Fibroblast of skin of left quadriceps (primary cell): ENCODE measurements around the gene UQCC3.
"Not testable (repeated sequence)": the region's sequence is repeated elsewhere in the genome, so short reads cannot be mapped to it uniquely, and the experiment has no call there.

Experiments
- DNase-seq, 2 experiments: peaks; one replicate each; pipeline ENCODE4 v3.0.0-alpha.2; 2013; ENCODE audit warnings: low read depth in 2 of 2

The UQCC3 gene, protein sequence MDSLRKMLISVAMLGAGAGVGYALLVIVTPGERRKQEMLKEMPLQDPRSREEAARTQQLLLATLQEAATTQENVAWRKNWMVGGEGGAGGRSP

DNA sequence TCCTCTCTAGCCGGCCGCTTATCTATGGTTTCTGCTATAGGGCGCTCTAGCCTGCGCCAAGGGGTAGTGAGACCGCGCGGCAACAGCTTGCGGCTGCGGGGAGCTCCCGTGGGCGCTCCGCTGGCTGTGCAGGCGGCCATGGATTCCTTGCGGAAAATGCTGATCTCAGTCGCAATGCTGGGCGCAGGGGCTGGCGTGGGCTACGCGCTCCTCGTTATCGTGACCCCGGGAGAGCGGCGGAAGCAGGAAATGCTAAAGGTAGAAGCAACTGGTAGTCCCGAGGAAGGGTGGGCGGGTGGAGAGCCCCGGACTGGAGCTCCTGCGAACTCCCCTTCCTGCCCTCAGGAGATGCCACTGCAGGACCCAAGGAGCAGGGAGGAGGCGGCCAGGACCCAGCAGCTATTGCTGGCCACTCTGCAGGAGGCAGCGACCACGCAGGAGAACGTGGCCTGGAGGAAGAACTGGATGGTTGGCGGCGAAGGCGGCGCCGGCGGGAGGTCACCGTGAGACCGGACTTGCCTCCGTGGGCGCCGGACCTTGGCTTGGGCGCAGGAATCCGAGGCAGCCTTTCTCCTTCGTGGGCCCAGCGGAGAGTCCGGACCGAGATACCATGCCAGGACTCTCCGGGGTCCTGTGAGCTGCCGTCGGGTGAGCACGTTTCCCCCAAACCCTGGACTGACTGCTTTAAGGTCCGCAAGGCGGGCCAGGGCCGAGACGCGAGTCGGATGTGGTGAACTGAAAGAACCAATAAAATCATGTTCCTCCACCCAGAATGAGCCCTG is at the start of gene UQCC3, which contains the start of gene LBHD1:
TSS of gene UQCC3 (plus strand) at position 66 of the 782 bp plus-strand sequence. CDS start at position 139, 73 bp downstream.
TSS of gene LBHD1 (minus strand) at position 660 of the 782 bp plus-strand sequence. CDS start 2,236 bp downstream, outside the sequence.
- DNase-seq, result peak; percentile 69 to 74

DNA sequence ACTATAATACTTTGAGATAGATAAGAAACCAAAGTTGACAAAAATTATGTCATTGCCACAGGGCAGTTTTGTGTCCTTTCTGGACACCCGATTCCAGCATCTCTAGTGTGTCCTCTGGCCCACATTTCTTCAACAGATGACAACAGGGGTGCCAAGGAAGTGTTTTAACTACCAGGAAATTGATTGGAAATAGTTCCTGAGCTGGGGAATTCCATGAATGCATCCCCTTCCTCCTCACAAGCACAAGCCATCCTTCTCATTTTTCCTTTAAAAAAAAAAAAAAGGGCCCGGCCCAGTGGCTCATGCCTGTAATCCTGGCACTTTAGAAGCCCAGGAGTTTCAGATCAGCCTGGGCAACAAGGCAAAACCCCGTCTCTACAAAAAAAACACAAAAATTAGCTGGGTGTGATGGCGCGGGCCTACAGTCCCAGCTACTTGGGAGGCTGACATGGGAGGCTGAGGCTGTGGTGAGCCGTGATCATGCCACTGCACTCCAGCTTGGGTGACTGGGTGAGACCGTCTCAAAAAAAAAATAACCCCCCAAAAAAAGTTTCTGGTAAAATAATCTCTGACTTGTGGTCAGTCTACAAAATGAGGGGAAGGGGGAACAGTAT is 48.9 kb upstream of the UQCC3 start:
- no peak for DNase-seq

DNA sequence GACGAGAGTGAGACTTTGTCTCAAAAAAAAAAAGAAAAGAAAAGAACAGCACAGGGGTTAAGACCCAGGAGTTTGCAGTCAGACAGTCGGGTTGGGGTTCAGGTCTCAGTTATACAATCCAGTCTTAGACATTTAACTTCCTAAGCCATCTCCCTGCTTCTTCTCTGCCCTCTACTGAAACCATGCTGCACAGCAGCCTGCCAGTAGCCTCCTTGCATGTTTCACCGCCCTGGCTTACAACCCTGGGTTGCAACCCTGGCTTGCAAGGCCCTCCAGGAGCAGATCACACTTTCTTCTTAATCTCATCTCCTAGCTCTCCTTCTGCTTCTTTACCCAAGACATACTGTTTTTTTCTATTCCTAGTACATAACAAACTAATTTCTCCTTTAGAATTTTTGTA is 43.8 kb upstream of the UQCC3 start:
- DNase-seq, result no peak

DNA sequence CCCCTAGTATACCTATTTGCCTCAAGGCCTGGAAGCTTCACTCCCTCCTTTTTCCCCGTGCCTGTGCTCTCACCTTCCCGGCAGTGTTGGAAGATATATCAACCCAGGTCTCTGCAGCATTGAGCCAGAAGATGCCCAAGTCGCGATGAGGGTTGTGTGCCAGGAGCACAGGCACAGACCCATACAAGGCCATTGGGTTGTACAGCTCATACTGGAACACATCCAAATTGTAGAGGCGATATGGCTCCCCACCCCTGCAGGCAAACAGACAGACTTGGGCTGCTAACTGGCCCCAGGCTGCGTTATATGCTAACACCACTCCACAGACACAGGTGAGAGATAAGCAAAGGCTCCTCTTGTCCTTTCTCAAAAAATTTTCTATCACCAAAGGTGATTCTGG is 39.0 kb upstream of the UQCC3 start:
- DNase-seq, result no peak

DNA sequence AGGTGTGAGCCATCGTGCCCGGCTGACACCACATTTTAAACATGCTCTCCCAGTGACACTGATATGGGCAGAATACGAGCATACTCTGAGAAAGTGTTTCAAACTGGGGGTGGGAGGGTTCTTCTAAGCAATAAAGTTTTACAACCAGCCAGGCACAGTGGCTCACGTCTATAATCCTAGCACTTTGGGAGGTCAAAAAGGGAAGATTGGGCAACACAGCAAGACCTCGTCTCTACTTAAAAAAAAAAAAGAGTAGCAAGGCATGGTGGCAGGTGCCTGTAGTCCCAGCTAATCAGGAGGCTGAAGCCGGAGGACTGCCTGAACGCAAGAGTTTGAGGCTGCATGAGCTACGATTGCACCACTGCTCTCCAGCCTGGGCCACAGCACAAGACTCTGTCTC is 27.3 kb upstream of the UQCC3 start:
- no peak for DNase-seq

DNA sequence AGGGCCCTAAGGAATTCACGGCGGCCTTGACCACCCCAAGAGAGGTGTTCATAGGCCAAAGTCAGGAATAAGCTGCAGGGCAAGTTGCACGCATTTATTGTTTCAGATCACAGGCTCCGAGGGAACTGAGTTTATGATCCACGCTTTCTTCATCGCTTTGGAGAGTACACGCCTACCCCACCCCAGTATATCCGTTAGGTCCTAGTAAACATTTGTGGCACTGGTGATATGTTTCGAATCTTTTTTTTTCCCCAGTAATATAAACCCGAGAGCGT is 25.9 kb upstream of the UQCC3 start:
- DNase-seq, result no peak

DNA sequence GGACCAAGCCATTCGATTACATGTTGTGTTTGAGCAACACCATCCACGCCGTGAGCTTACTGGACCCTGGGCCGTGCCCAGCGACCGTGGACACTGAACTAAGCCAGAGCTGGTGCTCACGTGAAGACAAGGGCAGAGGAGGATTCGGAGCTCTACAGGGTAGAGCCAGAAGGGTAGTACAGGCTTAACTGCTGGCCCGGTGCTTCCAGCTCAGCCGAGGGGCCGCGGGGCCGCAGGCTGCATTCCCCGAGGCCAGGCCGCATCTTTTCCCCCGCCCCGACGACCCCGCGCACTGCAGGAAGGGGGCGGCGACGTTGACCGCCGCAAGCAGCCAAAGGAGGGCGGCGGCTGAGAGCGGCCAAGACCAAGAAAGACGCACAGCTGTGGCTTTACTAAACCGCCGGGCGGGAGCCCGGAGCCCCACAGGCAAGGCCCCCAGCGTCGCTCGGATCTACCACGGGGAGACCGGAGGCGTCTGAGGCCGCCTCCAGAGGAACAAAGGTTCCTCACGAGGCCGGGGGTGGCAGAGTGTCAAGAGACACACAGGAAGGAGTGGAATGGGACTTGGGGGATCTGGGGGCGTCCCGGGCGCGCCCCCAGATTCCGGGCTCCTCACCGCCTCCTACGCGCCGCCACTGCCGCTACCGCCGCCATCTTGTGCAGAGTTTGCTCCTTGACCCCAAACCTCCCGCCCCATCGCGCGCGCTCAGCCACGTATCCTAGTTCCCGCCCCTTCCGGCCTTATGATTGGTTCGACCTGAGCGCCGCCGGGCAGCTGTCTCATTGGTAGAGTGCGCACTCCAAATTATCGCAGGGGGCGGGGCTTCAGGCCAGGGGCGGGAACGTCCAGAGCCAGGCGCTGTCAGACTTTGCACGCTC is 25.3 kb upstream of the UQCC3 start, which contains the start of gene GANAB:
TSS of gene GANAB (minus strand) at position 668 of the 879 bp plus-strand sequence. CDS start at position 654, 14 bp downstream.
- peak; percentile 94 to 95 for DNase-seq

DNA sequence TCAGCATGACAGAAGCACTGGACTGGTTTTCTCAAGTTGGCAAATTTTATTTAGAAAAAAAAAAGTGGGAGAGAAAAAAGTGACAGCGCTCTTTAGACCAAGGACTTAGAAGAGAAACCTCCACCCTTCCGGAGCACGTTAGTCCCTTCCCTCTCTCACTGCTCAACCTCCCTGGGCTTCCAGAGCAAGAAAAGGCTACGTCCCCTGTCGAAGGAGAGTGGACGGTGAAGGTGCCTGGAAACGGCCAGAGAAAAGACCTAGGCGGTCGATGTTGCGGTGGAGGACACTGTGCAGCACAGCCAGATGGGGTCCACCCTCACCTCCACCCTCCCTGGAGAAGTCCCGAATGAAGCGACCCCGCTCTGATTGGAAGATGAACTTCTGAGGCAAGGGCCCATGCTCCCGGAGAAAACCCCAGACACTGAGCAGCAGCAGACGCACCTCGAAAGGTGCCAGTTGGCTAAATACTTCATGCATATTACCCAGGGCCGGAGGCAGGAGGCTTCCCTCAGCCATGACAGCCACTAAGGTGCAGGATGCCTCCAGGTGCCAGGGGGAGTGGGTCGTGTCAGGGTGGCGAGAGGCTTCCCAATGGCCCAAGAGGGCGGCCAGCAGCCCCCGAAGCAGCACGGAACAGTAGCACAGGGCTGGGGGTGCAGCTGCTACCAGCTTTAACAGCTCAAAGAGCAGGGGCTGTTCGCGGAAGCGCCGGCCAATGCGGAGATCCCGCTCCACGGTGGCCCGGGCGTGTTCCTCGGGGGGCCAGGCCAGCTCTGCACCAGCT is 24.5 kb upstream of the UQCC3 start:
- DNase-seq, result no peak

DNA sequence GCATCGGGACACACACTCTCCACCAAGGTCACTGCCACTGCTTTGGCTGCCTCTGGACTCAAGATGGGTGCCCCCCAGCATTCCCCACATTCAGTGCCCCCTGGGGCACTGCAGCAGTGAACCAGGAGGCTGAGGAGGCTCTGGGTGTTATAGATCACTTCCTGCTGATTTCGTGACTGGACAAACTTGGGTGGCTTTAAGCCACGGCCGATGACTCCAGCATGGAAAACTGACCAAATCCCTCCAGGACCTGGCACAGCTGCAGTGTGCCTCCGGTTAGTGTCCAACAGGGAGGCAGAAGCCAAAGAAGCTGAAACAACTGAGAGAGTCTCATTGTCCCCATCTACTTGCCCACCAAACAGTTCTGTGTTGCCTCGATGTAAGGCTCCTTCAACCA is 23.9 kb upstream of the UQCC3 start:
- DNase-seq, result no peak

DNA sequence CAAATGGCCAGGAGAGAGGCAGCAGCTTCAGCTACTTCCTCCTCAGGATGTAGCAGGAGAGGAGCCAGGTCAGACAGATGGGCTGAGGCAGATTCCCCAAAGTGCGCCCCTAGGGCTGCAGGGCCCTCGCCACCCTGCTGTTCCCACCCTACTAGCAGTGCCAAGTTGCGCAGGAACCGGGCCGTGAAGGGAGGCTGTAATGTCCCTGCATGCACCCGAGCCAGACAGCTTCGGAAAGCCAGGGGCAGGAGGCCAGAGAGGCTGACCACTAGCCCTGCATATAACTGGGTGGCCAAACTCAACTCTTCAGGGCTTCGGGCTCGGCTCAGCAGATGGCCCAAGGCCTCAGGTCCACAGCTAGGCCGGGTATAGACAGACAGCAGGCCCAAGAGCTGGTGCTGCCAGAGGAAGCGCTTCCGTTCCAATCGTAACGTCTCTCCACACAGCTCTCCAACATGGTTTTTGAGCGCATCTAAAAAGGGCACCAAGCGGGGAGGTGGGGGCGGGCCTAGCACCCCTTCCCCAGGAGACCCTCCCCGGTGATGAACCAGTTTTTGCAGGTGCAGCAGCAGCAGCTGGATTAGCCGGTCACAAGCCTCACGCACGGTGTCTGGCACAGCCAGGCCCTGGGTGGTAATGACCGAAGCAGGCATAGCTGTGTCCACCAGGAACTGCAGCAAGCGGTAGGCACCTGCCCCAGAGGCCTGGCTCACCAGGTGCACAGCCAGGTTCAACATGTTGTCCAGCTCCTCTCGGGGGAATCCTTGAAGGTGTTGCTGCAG is 23.1 kb upstream of the UQCC3 start:
- no peak for DNase-seq

DNA sequence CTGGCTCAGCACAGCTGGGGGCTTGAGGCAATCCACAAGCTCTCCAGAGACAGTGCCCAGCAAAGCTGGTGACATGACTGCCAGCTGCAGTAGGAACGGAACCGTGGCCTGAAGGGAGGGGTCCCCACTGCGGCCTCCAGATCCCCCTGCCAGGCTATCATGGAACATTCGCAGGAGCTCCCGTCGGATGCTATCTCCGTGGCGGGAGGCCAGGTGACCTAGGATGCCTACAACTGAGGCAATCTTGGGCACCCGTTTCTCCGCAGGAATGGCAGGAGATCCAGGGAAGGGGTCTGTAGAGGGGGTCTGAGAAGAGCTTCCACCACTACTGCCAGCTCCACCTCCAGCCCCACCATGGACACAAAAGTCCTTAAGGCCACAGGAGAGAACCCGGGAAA is 22.5 kb upstream of the UQCC3 start:
- no peak for DNase-seq

DNA sequence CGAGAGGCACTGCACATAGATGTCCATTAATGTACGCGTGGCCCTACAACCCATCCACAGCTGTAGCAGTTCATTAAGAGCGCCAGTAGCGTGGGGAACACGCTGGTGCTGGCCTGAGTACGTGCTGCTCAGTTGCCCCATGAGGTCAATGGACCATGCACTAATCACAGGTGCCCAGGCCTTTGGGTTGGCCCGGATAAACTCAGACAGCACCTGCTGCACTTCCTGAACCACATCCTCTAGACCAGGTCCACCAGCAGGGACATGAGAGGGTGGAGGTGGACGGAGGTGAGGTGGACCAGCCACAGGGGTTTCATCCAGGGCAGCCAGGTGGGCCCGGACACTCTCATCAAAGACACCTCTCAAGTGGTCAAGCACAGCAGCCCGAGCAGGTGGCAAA is 22.0 kb upstream of the UQCC3 start:
- no peak for DNase-seq

DNA sequence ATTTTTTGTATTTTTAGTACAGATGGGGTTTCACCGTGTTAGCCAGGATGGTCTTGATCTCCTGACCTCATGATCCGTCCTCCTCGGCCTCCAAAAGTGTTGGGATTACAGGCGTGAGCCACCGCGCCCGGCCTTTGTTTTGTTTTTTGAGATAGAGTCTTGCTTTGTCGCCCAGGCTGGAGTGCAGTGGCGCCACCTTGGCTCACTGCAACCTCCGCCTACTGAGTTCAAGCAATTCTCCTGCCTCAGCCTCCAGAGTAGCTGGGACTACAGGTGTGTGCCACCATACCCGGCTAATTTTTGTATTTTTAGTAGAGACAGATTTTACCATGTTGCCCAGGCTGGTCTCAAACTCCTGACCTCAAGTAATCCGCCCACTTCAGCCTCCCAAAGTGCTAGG is 21.2 kb upstream of the UQCC3 start:
- DNase-seq, result not testable (repeated sequence)

DNA sequence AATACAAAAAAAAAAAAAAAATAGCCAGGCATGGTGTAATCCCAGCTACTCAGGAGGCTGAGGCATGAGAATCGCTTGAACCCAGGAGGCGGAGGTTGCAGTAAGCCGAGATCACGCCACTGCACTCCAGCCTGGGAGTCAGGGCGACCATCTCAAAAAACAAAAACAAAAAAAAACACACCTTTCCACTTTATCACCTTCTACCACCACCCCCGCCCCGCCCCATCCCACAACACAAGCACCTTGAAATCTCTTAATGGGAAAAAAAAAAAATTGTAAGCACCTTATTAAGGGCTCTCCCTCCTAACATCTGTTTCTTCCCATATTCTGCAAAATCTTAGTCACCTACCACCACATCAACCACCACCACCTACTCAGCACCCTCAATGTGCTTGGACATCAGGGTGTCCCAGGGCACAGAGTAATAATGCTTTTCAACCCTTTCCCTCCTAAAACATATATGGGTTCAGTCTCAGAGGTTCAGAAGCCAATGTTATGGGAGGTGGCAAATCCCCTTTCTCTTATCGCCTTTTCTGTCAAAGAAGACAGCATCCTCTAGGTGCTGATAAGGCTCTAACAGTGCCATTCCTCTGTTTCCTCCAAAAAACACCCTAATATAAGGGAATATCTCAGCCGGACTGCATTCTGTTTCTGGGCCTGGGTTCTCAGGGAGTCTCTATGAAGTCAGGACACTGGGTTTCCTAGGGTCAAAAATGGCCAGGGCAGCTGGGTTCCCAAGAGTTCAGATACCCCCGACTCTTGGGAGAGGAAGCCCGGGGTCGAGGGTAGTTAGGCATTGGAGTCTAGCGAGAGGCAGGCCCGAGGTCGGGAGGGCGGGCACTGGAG is 19.1 kb upstream of the UQCC3 start:
- DNase-seq, result no peak

DNA sequence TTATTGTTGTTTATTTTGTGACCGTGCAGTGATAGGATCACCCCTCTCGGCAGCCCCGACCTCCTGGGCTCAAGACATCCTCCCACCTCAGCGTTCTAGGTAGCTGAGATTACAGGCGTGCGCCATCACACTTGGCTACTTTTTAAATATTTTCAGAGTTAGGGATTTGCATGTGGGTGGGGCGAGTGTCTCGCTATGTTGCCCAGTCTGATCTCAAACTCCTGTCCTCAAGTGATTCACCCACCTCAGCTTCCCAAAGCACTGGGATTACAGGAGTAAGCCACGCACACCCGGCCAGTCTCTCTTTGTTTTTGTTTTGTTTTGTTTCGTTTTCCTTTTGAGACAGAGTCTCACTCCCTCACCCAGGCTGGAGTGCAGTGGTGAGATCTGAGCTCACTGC is 17.2 kb upstream of the UQCC3 start:
- DNase-seq, result no peak

DNA sequence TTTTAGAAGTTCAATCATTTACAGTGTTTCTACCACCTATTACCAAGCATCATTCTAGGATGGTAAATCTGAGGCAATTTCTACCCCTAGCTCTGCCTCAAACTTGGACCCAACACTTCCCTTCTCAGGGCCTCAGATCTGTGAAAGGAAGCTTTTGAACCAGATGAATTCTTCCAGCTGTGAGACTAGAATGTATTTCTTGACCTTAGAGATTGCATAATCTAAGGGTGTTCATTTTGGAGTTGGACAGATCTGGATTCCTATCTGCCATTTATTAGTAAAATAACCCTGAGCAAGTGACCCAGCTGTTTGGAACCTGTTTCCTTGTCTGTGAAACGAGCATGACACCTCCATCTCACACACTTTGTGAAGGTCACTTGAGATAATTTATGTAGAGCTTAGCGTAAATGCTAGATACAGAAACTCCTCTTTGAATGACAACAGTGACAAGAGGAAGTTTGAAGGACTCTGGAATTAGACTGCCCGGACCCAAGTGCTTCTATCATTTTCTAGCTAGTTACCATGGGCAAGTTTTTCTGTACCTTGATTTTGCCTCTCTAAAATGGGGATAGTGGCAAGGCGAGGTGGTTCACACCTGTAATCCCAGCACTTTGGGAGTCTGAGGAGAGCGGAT is 14.6 kb upstream of the UQCC3 start:
- no peak for DNase-seq

DNA sequence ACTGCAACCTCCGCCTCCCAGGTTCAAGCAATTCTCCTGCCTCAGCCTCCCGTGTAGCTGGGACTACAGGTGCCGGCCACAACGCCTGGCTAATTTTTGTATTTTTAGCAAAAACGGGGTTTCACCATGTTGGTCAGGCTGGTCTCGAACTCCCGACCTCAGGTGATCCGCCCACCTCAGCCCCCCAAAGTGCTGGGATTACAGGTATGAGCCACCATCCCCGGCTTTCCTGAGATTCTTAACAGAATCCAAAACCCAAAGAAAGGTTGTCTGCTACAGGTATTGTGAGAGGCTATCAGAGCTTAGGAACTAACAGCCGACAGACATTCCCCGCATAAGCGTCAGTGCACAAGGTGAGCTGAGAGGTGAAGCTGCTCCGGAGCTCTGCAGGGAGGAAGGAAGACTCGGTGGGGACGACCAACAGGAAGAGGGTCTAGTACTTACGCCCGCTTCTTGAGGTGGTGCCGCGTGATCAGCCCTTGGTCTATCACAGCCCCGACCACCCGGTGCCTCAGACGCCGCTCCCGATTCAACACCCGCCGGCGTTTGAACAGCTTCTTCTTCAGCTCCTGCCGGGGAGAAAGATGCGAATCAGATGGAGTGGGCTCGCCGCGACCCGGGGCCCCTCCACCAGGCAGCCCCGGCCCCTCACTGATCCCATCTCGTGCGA is 6.9 kb upstream of the UQCC3 start:
- no peak for DNase-seq

DNA sequence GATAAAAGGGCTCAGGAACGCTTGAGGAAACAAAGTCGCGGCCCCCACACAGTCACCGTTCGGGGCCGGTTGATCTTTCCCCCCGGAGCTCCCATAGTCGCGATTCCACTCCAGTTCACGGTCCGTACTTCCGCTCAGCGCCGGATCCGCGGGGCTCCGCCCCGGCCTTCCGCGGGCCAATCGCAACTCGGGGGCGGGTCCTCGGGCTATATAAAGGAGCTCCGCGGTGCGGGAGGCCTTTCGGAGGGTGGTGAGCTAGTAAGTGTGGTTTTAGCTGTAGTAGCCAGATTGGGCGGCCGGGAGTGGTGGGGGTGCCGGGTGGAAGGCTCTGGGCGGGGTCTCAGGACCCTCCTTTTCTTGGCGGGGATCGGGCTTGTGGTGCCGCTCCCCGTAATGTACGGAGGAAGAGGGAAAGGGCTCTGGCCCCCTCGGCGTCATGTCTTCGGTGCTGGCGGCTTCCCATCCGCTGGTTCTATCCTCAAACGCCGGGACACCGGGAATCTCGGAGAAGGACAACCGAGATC is 6.3 kb upstream of the UQCC3 start, which contains the start of the genes C11orf98 and CSKMT:
TSS of gene C11orf98 (minus strand) at position 136 of the 524 bp plus-strand sequence. CDS start at position 95, 41 bp downstream.
TSS of gene CSKMT (plus strand) at position 238 of the 524 bp plus-strand sequence. CDS start 568 bp downstream, outside the sequence.
- DNase-seq, result peak; percentile 85 to 87
